Mesenchymal stem cell (in vitro differentiated cells and primary cell): ENCODE results near the gene QSOX1.
A peak's percentile ranks its signal among the peaks of the same experiment; 100 is the strongest.

ENCODE experiments used
- DNase-seq: peaks from one replicate; pipeline ENCODE4 v3.0.0-alpha.2; 2013
- H2AFZ ChIP-seq: one replicate; pipeline ENCODE4 v1.6.1; 2013; ENCODE audit warnings: low read depth, mild to moderate bottlenecking, control low read depth, inconsistent platforms, low read length, moderate library complexity
- H2AK5ac ChIP-seq: 2 replicates; pipeline ENCODE4 v1.6.1; 2013; ENCODE audit warnings: low read length, moderate library complexity, mild to moderate bottlenecking, inconsistent platforms; ENCODE audit not compliant: severe bottlenecking
- H2BK120ac ChIP-seq: one replicate; pipeline ENCODE4 v1.6.1; 2013; ENCODE audit warnings: low read depth, mild to moderate bottlenecking, inconsistent platforms, low read length, moderate library complexity
- H2BK12ac ChIP-seq, 2 experiments: one replicate each; pipeline ENCODE4 v1.6.1; 2013; ENCODE audit warnings: inconsistent platforms in 2 of 2, low read length in 2 of 2, mild to moderate bottlenecking in 2 of 2, moderate library complexity in 2 of 2, control low read depth in 1 of 2
- H2BK15ac ChIP-seq: one replicate; pipeline ENCODE4 v1.6.1; 2013; ENCODE audit warnings: mild to moderate bottlenecking, low read depth, inconsistent platforms; ENCODE audit not compliant: poor library complexity, severe bottlenecking
- H2BK5ac ChIP-seq: 2 replicates; pipeline ENCODE4 v1.6.1; 2013; ENCODE audit warnings: low read depth, mild to moderate bottlenecking, low read length, control low read depth, inconsistent platforms; ENCODE audit not compliant: poor library complexity, severe bottlenecking
- H3K14ac ChIP-seq, 2 experiments: one replicate each; pipeline ENCODE4 v1.6.1; 2013; ENCODE audit warnings: inconsistent platforms in 2 of 2, low read length in 2 of 2, control low read depth in 1 of 2, mild to moderate bottlenecking in 1 of 2, moderate library complexity in 1 of 2
- H3K18ac ChIP-seq, 2 experiments: one replicate each; pipeline ENCODE4 v1.6.1; 2013; ENCODE audit warnings: inconsistent platforms in 2 of 2, low read length in 2 of 2, control low read depth in 1 of 2, low read depth in 1 of 2, mild to moderate bottlenecking in 1 of 2
- H3K23ac ChIP-seq, 2 experiments: one replicate each; pipeline ENCODE4 v1.6.1; 2013; ENCODE audit warnings: inconsistent platforms in 2 of 2, low read length in 2 of 2, mild to moderate bottlenecking in 2 of 2, moderate library complexity in 2 of 2, control low read depth in 1 of 2
- H3K27ac ChIP-seq: 2 replicates; pipeline ENCODE4 v1.5.1; 2013; ENCODE audit warnings: mild to moderate bottlenecking, moderate library complexity, low read length, control low read depth, inconsistent platforms; ENCODE audit not compliant: poor library complexity, severe bottlenecking
- H3K27me3 ChIP-seq, 2 experiments: 2 replicates each; pipeline versions ENCODE4 v1.6.1 to v1.7.0; 2013; ENCODE audit warnings: low read length in 2 of 2, mild to moderate bottlenecking in 2 of 2, moderate library complexity in 2 of 2, control low read depth in 1 of 2, inconsistent platforms in 1 of 2; ENCODE audit not compliant: control insufficient read depth in 1 of 2, insufficient read depth in 1 of 2
- H3K36me3 ChIP-seq, 2 experiments: 2 replicates each; pipeline versions ENCODE4 v1.6.1 to v1.7.0; 2013; ENCODE audit warnings: low read length in 2 of 2, control low read depth in 1 of 2, inconsistent platforms in 1 of 2, low read depth in 1 of 2, mild to moderate bottlenecking in 1 of 2; ENCODE audit not compliant: insufficient read depth in 2 of 2, control insufficient read depth in 1 of 2
- H3K4ac ChIP-seq, 2 experiments: one replicate each; pipeline ENCODE4 v1.6.1; 2013; ENCODE audit warnings: inconsistent platforms in 2 of 2, low read length in 2 of 2, mild to moderate bottlenecking in 2 of 2, moderate library complexity in 2 of 2, control low read depth in 1 of 2, low read depth in 1 of 2
- H3K4me1 ChIP-seq: 2 replicates; pipeline ENCODE4 v1.6.1; 2013; ENCODE audit warnings: low read depth, low read length, control low read depth; ENCODE audit not compliant: control insufficient read depth, insufficient read depth
- H3K4me2 ChIP-seq: 2 replicates; pipeline ENCODE4 v1.6.1; 2013; ENCODE audit warnings: low read length, mild to moderate bottlenecking, inconsistent platforms; ENCODE audit not compliant: poor library complexity, severe bottlenecking
- H3K4me3 ChIP-seq, 2 experiments: 2 replicates each; pipeline versions ENCODE4 v1.5.1 to v1.7.0; 2013; ENCODE audit warnings: low read length in 2 of 2, mild to moderate bottlenecking in 2 of 2, control low read depth in 1 of 2, low read depth in 1 of 2; ENCODE audit not compliant: insufficient read depth in 1 of 2
- H3K79me1 ChIP-seq: replicated peaks from 2 replicates; pipeline ENCODE4 v1.6.1; 2013; ENCODE audit warnings: mild to moderate bottlenecking, control low read depth, low read length, inconsistent platforms; ENCODE audit not compliant: poor library complexity, severe bottlenecking
- H3K9ac ChIP-seq: 2 replicates; pipeline ENCODE4 v1.7.0; 2013; ENCODE audit warnings: mild to moderate bottlenecking, low read length, moderate library complexity
- H3K9me3 ChIP-seq: 2 replicates; pipeline ENCODE4 v1.7.0; 2013; ENCODE audit warnings: mild to moderate bottlenecking, low read length; ENCODE audit not compliant: control insufficient read depth
- H4K8ac ChIP-seq: one replicate; pipeline ENCODE4 v1.6.1; 2013; ENCODE audit warnings: inconsistent platforms, mild to moderate bottlenecking, low read length, moderate library complexity
- H4K91ac ChIP-seq: one replicate; pipeline ENCODE4 v1.6.1; 2013; ENCODE audit warnings: mild to moderate bottlenecking, low read length, inconsistent platforms
- WGBS: methylation state at CpG from one replicate; pipeline ENCODE4 v1.1.7; 2013; ENCODE audit warnings: mixed read lengths; 5-methylcytosine and 5-hydroxymethylcytosine counted together

Gene QSOX1

DNA sequence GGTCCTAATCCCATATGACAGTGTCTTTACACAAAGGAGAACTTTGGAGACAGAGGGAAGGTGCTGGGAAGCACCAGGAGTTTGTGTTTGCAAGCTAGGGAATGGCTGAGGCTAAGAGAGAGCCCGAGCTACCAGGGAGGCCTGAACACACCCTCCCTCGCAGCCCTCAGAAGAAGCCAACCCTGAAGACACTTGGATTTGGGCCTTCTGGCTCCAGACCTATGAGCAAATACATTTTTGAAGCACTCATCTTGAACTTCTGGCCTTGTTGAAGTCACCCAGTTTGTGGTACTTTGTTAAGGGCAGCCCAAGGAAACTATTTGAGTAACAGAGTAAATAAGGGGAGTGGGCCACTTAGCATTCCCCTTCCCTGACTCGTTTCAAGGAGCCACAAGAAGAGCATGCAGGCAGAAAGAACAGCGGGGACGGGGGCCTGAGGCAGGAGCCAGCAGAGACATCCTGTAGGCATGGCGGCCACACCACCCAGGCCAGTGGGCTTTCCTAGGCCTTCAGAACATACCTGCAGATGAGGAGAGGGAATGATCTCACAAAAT is 13.2 kb upstream of the QSOX1 start:
- Histone ChIP-seq H3K36me3 (no peaks in the 10 kb centered on the region), H2BK15ac (no peak overlapping the region), H3K4me3 (no peak overlapping the region), H2BK5ac (no peak overlapping the region), H3K27ac (no peak overlapping the region), H2AFZ (no peak overlapping the region), H4K8ac (no peak overlapping the region), H3K14ac (no peak overlapping the region), H3K79me1 (no peaks in the 10 kb centered on the region), H2BK120ac (no peak overlapping the region), H2AK5ac (no peak overlapping the region), H3K4me1 (no peaks in the 10 kb centered on the region), H3K18ac (no peak overlapping the region), H2BK12ac (no peak overlapping the region), H3K23ac (no peak overlapping the region), H3K9me3 (no peaks in the 10 kb centered on the region), H3K27me3 (no peaks in the 10 kb centered on the region), H3K4me2 (no peak overlapping the region), H4K91ac (no peak overlapping the region), H3K9ac (no peak overlapping the region), H3K4ac (no peak overlapping the region)
- DNase-seq: no peak
- WGBS: 82% methylated on average over 5 of the region's 6 CpGs

DNA sequence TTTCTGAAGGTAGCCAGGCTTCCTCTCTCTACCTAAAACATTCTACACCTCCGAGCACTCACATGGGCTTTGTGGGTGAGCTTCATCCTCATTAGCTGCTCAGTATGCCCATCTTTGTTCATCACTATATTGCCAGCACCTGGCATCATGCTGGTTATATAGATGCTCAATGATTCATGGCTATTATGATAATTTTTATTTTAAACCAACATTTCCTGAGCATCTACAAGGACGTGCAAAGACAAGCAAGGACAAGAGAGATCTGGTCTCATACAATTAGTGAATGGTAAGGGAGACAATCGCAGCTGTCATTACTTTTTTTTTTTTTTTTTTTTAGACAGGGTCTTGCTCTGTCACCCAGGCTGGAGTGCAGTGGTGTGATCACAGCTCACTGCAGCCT is 11.3 kb upstream of the QSOX1 start:
- no peak overlapping the region for H3K27ac ChIP-seq
- 83% methylated on average over 3 of the region's 3 CpGs for WGBS
- H2AFZ ChIP-seq: no peak overlapping the region

DNA sequence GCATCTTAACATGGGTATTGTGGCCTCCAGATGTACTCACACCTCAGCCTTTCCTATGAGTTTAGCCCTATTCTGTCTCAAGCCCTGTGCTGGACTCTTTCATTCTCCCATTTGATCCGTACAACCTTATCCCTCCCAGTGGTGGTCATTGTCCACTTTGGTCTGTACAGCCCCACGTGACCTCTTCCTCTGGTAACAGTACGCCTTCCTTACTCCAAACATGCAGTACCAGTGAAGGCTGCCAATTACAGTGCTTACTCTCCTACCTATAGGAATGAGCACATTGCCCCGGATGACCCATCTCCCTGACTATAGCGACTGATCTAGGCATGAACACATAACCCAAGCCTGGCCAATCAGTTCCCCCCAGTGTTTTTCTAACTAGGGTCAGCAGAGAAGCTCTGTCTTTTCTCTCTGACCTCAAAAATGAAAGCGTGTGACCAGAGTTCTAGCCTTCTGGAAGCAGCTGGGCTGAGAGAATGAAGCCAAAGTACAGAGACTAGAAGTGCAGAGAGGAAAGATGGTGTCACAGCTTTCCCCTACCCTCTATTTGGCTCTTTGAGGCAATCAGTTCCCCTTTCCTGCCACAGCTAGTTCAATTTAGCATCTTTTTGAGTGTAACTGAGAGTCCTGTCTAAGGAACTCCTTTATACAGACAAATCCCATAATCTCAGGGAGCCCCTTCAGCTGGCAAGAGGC is 9.9 kb upstream of the QSOX1 start:
- Histone ChIP-seq H3K36me3 (no peaks in the 10 kb centered on the region), H2BK5ac (no peak overlapping the region), H3K4me1 (no peaks in the 10 kb centered on the region), H3K27me3 (no peaks in the 10 kb centered on the region), H3K79me1 (no peaks in the 10 kb centered on the region), H3K23ac (no peak overlapping the region), H3K9me3 (no peaks in the 10 kb centered on the region), H3K9ac (no peak overlapping the region), H2AK5ac (no peak overlapping the region), H2BK120ac (no peak overlapping the region), H3K4me2 (no peak overlapping the region), H3K27ac (no peak overlapping the region), H2AFZ (peak overlapping the region; percentile 18), H4K8ac (no peak overlapping the region), H3K14ac (no peak overlapping the region), H3K18ac (no peak overlapping the region), H2BK12ac (no peak overlapping the region), H3K4ac (no peak overlapping the region), H2BK15ac (no peak overlapping the region), H3K4me3 (no peak overlapping the region), H4K91ac (no peak overlapping the region)
- 87% methylated on average over 6 of the region's 6 CpGs for WGBS
- DNase-seq: no peak

More for the DNA sequence above, 11.3 kb upstream of the QSOX1 start:
- no peaks in the 10 kb centered on the region for H3K9me3 ChIP-seq
- no peak overlapping the region for H3K14ac ChIP-seq
- no peak overlapping the region for H3K4me3 ChIP-seq
- no peaks in the 10 kb centered on the region for H3K4me1 ChIP-seq
- H3K36me3 ChIP-seq: no peaks in the 10 kb centered on the region
- no peak overlapping the region for H3K23ac ChIP-seq
- H3K18ac ChIP-seq: no peak overlapping the region
- no peak overlapping the region for H2AK5ac ChIP-seq
- no peak overlapping the region for H2BK12ac ChIP-seq
- H3K9ac ChIP-seq: no peak overlapping the region
- H3K4ac ChIP-seq: no peak overlapping the region
- H4K8ac ChIP-seq: no peak overlapping the region
- no peak overlapping the region for H2BK120ac ChIP-seq
- no peak overlapping the region for H2BK15ac ChIP-seq
- DNase-seq: no peak
- H3K4me2 ChIP-seq: no peak overlapping the region
- no peaks in the 10 kb centered on the region for H3K27me3 ChIP-seq
- no peaks in the 10 kb centered on the region for H3K79me1 ChIP-seq
- H2BK5ac ChIP-seq: no peak overlapping the region
- no peak overlapping the region for H4K91ac ChIP-seq

DNA sequence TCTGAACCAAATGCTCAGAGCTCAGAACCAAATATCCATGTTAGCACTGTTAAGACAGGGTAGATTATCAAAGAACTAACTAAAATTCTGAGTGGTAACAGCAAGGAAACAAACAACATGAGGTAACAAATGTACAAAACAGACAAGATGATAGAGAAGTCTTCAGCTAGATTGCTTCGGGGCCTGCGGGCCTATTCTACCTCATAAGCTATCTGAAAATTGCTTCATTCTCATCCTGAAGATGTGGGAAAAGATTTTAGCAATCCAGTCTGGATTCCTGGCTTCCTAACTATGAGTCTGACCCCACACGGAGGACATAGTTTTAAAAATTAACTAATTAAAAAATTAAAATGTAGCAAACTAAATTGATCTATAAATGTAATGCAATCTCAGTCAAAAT is 9.2 kb upstream of the QSOX1 start:
- H3K9ac ChIP-seq: no peak overlapping the region
- no peak overlapping the region for H3K4me2 ChIP-seq
- H4K91ac ChIP-seq: no peak overlapping the region
- no peaks in the 10 kb centered on the region for H3K4me1 ChIP-seq
- no peak overlapping the region for H3K27ac ChIP-seq
- no peak overlapping the region for H2BK12ac ChIP-seq
- H2BK15ac ChIP-seq: no peak overlapping the region
- H2BK120ac ChIP-seq: no peak overlapping the region
- no peak for DNase-seq
- no peak overlapping the region for H2BK5ac ChIP-seq
- no peak overlapping the region for H3K14ac ChIP-seq
- 100% methylated on average over 2 of the region's 3 CpGs for WGBS
- peak overlapping the region; percentile 18 for H2AFZ ChIP-seq
- H3K36me3 ChIP-seq: no peaks in the 10 kb centered on the region
- no peaks in the 10 kb centered on the region for H3K9me3 ChIP-seq
- H3K4me3 ChIP-seq: no peak overlapping the region
- no peak overlapping the region for H2AK5ac ChIP-seq
- H3K27me3 ChIP-seq: no peaks in the 10 kb centered on the region
- H3K23ac ChIP-seq: no peak overlapping the region
- H4K8ac ChIP-seq: no peak overlapping the region
- no peak overlapping the region for H3K4ac ChIP-seq
- H3K79me1 ChIP-seq: no peaks in the 10 kb centered on the region
- no peak overlapping the region for H3K18ac ChIP-seq
